HepG2 (cell line): Measurements from ENCODE around the gene AGT. TPM values are rescaled to one million over a fixed set of nuclear protein-coding genes. Genes with fewer than 3 reads are reported as not detected.

Source experiments
- ATAC-seq: fragments of 200-7000 bp; cut with Tn5 transposase; 3 replicates; pipeline ENCODE4 v1.9.1; 2020; ENCODE audit warnings: mild to moderate bottlenecking, moderate library complexity
- BruUV-seq: library from RNA; stranded (reverse); fragments of 400-500 nt; replicated peaks from 2 replicates; lab custom pipeline; 2021; lab: Mats Ljungman, UMichigan
- CTCF ChIA-PET: fragments of 300-600 bp; formaldehyde crosslinking; extraction: SDS; loops from one replicate; lab custom pipeline; 2021; ENCODE audit warnings: low total read pairs, inconsistent platforms, low intra/inter-chr PET ratio; lab: Yijun Ruan, JAX
- POLR2A ChIA-PET: fragments of 350-600 bp; sonication (Branson Sonifier 250); formaldehyde crosslinking; loops from one replicate; lab custom pipeline; 2020; ENCODE audit warnings: antibody characterized with exemption, inconsistent platforms; lab: Yijun Ruan, JAX
- DNase-seq: peaks from one replicate; pipeline ENCODE4 v3.0.0-alpha.2; 2015; ENCODE audit warnings: low spot score
- FAIRE-seq: peaks from 3 replicates; lab custom pipeline; 2011; peaks lifted over from hg19 to GRCh38; lab: Jason Lieb, UNC
- H2AFZ ChIP-seq: one replicate; pipeline ENCODE4 v1.6.1; 2011; ENCODE audit warnings: low read length, inconsistent platforms
- H3K27ac ChIP-seq: fragments of 300-600 bp; 3 replicates; pipeline ENCODE4 v1.8.0; 2011; ENCODE audit warnings: mixed run types, mild to moderate bottlenecking, mixed read lengths, low read length, inconsistent platforms; ENCODE audit not compliant: insufficient read depth; ENCODE audit errors: extremely low read length
- H3K27me3 ChIP-seq, 2 experiments: fragments of 200-600 bp in 1 of 2; 2 replicates in 1 of 2; 3 replicates in 1 of 2; pipeline versions ENCODE4 v1.6.0 to v1.8.0; 2011; ENCODE audit warnings: low read length in 2 of 2, mild to moderate bottlenecking in 2 of 2, moderate library complexity in 2 of 2, inconsistent platforms in 1 of 2; ENCODE audit not compliant: insufficient read depth in 2 of 2, control insufficient read depth in 1 of 2
- H3K36me3 ChIP-seq, 2 experiments: fragments of 200-600 bp in 1 of 2; replicated peaks in 1 of 2; 2 replicates in 1 of 2; 3 replicates in 1 of 2; pipeline versions ENCODE4 v1.5.1 to v1.8.0; 2011; ENCODE audit warnings: low read length in 2 of 2, inconsistent platforms in 1 of 2; ENCODE audit not compliant: insufficient read depth in 2 of 2, control insufficient read depth in 1 of 2
- H3K4me1 ChIP-seq: 2 replicates; pipeline ENCODE4 v1.5.1; 2012; ENCODE audit warnings: low read length, inconsistent platforms; ENCODE audit not compliant: insufficient read depth
- H3K4me2 ChIP-seq: 2 replicates; pipeline ENCODE4 v1.6.0; 2011; ENCODE audit warnings: low read depth, low read length, inconsistent platforms
- H3K4me3 ChIP-seq, 3 experiments: fragments of 200-600 bp in 1 of 3; sonication (generic), shearing (Covaris generic) in 1 of 3; replicated peaks in 1 of 3; 2 replicates each; pipeline ENCODE4 v1.5.1; 2011 to 2016; ENCODE audit warnings: low read length in 3 of 3, inconsistent platforms in 2 of 3, low read depth in 2 of 3, mild to moderate bottlenecking in 2 of 3, control low read depth in 1 of 3, mixed read lengths in 1 of 3; ENCODE audit not compliant: insufficient read depth in 1 of 3
- H3K79me2 ChIP-seq: one replicate; pipeline ENCODE4 v1.6.1; 2011; ENCODE audit warnings: low read length, inconsistent platforms; ENCODE audit not compliant: insufficient read depth
- H3K9ac ChIP-seq: 2 replicates; pipeline ENCODE4 v1.6.0; 2011; ENCODE audit warnings: mild to moderate bottlenecking, low read depth, low read length, inconsistent platforms; ENCODE audit not compliant: insufficient read depth
- H3K9me3 ChIP-seq: 2 replicates; pipeline ENCODE4 v1.5.1; 2012; ENCODE audit warnings: mild to moderate bottlenecking, low read length
- H4K20me1 ChIP-seq: 2 replicates; pipeline ENCODE4 v1.6.0; 2011; ENCODE audit warnings: inconsistent platforms, mild to moderate bottlenecking, low read length, moderate library complexity; ENCODE audit not compliant: insufficient read depth
- CCAR2 ChIP-seq: fragments of 200-400 bp; formaldehyde crosslinking; optimal IDR thresholded peaks from 2 replicates; pipeline ENCODE3; 2018; ENCODE audit warnings: low read depth, mild to moderate bottlenecking, low read length, moderate library complexity
- STAT5B ChIP-seq: sonication (generic); formaldehyde crosslinking; IDR thresholded peaks from 2 replicates; pipeline ENCODE4 v1.4.0; 2020; ENCODE audit warnings: missing genetic modification reagents
- TEAD3 ChIP-seq: optimal IDR thresholded peaks from 2 replicates; pipeline ENCODE3; 2016; ENCODE audit warnings: borderline replicate concordance
- ZNF292 ChIP-seq: sonication (generic); formaldehyde crosslinking; IDR thresholded peaks from 2 replicates; pipeline ENCODE4 v1.8.1; 2022; ENCODE audit warnings: mild to moderate bottlenecking, low read depth, missing genetic modification reagents, borderline replicate concordance
- ZNF552 ChIP-seq: sonication (generic); formaldehyde crosslinking; IDR thresholded peaks from 2 replicates; pipeline ENCODE4 v1.9.0; 2022; ENCODE audit warnings: missing genetic modification reagents, mild to moderate bottlenecking, borderline replicate concordance
- WGBS: methylation state at CpG from one replicate; pipeline ENCODE4 v1.1.6; 2017; ENCODE audit warnings: low lambda C conversion rate; 5-methylcytosine and 5-hydroxymethylcytosine counted together
- in situ Hi-C: cut with HindIII; loops from 2 replicates; pipeline ENCODE4 v1.10.0; 2017; ENCODE audit warnings: low pct_unique_long_range_greater_than_20kb; ENCODE audit not compliant: extremely low pct_ligation_motif_present
- intact Hi-C: fragments of 100-400 bp; cut with micrococcal nuclease; formaldehyde crosslinking; loops from one replicate; pipeline ENCODE4 v1.10.0; 2022; ENCODE audit not compliant: unreplicated experiment
- polyA plus RNA-seq, 8 experiments: library from polyadenylated mRNA; depleted of rRNA in 3 of 8; stranded (reverse) in 7 of 8; unstranded in 1 of 8; fragments of >200 nt; fragmentation: Illumina TruSeq in 4 of 8; extraction: Trizol in 4 of 8; gene quantifications; 2 replicates each; pipeline versions ENCODE4 v1.2.1 to v1.2.3, GENCODE V29; 2011 to 2016; ENCODE audit warnings: low read depth in 4 of 8, missing spikeins in 1 of 8, mixed read lengths in 1 of 8; ENCODE audit not compliant: insufficient read depth in 1 of 8
- total RNA-seq, 5 experiments: library from RNA; depleted of rRNA; stranded (reverse); fragments of >200 nt; fragmentation: Illumina TruSeq; extraction: Trizol; gene quantifications; 2 replicates each; pipeline ENCODE4 v1.2.3, GENCODE V29; 2016; ENCODE audit warnings: low read depth in 1 of 5
- TF ChIP-seq, protein P1 (sequence below): IDR thresholded peaks from 2 replicates; pipeline ENCODE4 v1.6.1; 2016; ENCODE audit warnings: missing compliant biosample characterization, missing genetic modification reagents, borderline replicate concordance
- TF ChIP-seq, protein P2 (sequence below): sonication (generic); IDR thresholded peaks from 2 replicates; pipeline ENCODE4 v1.6.1; 2016; ENCODE audit warnings: low read depth, borderline replicate concordance
- TF ChIP-seq, protein P3 (sequence below): sonication (generic); formaldehyde crosslinking; IDR thresholded peaks from 2 replicates; pipeline ENCODE4 v1.5.1; 2020; ENCODE audit warnings: mild to moderate bottlenecking, missing genetic modification reagents, moderate library complexity

Gene AGT
- total and polyA plus RNA-seq, 2 of the 13 experiments (the other 11 are each of a cell fraction or from before 2014, with no cell fraction given): 892 to 2,071 TPM

DNA sequence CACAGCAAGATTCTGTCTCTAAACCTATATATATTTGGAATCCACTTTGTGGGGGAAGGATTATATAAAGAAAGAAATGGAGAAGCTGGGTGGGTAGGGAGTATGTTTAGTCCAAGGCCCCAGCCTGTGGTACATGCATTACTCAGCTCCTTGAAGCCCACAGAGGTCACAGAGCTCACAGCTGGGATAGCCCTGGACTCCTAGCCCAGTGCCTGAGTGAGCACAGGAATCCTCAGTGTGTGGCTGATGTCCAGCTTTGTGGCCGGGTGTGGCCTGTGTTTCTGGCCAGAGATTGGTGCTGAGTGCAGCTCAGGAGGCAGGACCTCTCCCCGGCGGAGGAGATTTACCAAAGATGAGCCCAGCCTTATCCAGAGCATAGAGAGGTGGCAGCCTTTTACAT is 40.9 kb upstream of the AGT start:
- POLR2A ChIA-PET: interaction anchor here (1.4 to 3.6 kb wide), 4 partner anchors 10 to 52 kb away, joined by 3 to 25 read pairs (median 12); no protein-coding TSS in a partner anchor
- ATAC-seq (peak; percentile 37), FAIRE-seq (no peak), DNase-seq (no peak)
- Histone ChIP-seq H2AFZ (no peak overlapping the region), H3K4me1 (peaks cover 86% of the 10 kb centered on the region), H3K4me2 (peak overlapping the region; percentile 60), H3K4me3 (peak overlapping the region in 1 of 3 experiments; percentile 34; a peak in 2 of 6 replicates), H3K79me2 (no peaks in the 10 kb centered on the region), H3K9me3 (no peaks in the 10 kb centered on the region), H4K20me1 (no peaks in the 10 kb centered on the region), H3K9ac (no peak overlapping the region), H3K36me3 (no peaks in the 10 kb centered on the region), H3K27me3 (no peaks in the 10 kb centered on the region), H3K27ac (no peak overlapping the region)
- WGBS: 17% methylated on average over 1 of the region's 3 CpGs
- intact Hi-C loops (loop anchor here (5.0 kb wide), 1 partner anchor 42 kb away; the partner anchor contains the start of gene AGT), in situ Hi-C loops (no loop called here)
- CTCF ChIA-PET: no interaction called here
- no TSS peak for BruUV-seq
- TF ChIP-seq, protein P1, sequence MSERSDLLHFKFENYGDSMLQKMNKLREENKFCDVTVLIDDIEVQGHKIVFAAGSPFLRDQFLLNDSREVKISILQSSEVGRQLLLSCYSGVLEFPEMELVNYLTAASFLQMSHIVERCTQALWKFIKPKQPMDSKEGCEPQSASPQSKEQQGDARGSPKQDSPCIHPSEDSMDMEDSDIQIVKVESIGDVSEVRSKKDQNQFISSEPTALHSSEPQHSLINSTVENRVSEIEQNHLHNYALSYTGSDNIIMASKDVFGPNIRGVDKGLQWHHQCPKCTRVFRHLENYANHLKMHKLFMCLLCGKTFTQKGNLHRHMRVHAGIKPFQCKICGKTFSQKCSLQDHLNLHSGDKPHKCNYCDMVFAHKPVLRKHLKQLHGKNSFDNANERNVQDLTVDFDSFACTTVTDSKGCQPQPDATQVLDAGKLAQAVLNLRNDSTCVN (CRISPR knock-in tag): no peak
- no peak for TF ChIP-seq CCAR2
- TF ChIP-seq, protein P2, sequence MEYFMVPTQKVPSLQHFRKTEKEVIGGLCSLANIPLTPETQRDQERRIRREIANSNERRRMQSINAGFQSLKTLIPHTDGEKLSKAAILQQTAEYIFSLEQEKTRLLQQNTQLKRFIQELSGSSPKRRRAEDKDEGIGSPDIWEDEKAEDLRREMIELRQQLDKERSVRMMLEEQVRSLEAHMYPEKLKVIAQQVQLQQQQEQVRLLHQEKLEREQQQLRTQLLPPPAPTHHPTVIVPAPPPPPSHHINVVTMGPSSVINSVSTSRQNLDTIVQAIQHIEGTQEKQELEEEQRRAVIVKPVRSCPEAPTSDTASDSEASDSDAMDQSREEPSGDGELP: no peak
- TF ChIP-seq, protein P3, sequence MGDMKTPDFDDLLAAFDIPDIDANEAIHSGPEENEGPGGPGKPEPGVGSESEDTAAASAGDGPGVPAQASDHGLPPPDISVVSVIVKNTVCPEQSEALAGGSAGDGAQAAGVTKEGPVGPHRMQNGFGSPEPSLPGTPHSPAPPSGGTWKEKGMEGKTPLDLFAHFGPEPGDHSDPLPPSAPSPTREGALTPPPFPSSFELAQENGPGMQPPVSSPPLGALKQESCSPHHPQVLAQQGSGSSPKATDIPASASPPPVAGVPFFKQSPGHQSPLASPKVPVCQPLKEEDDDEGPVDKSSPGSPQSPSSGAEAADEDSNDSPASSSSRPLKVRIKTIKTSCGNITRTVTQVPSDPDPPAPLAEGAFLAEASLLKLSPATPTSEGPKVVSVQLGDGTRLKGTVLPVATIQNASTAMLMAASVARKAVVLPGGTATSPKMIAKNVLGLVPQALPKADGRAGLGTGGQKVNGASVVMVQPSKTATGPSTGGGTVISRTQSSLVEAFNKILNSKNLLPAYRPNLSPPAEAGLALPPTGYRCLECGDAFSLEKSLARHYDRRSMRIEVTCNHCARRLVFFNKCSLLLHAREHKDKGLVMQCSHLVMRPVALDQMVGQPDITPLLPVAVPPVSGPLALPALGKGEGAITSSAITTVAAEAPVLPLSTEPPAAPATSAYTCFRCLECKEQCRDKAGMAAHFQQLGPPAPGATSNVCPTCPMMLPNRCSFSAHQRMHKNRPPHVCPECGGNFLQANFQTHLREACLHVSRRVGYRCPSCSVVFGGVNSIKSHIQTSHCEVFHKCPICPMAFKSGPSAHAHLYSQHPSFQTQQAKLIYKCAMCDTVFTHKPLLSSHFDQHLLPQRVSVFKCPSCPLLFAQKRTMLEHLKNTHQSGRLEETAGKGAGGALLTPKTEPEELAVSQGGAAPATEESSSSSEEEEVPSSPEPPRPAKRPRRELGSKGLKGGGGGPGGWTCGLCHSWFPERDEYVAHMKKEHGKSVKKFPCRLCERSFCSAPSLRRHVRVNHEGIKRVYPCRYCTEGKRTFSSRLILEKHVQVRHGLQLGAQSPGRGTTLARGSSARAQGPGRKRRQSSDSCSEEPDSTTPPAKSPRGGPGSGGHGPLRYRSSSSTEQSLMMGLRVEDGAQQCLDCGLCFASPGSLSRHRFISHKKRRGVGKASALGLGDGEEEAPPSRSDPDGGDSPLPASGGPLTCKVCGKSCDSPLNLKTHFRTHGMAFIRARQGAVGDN (CRISPR knock-in tag): peak; percentile 47
- no peak for TF ChIP-seq STAT5B (CRISPR knock-in tag)
- 0 out of 2 replicates have a peak, but pooled peaks have one; percentile 23 for TF ChIP-seq ZNF292 (CRISPR knock-in tag)
- peak; percentile 14 for TF ChIP-seq TEAD3 (CRISPR knock-in tag)
- TF ChIP-seq ZNF552 (CRISPR knock-in tag): no peak
